ENCODE results near the gene OGFR.

Gene OGFR

GRCh38 chr20:62817975-62818591 lies 13.4 kb downstream of the OGFR start:
- peaks cover 58% of the 10 kb centered on the region for H3K27me3 ChIP-seq (ENCODE audit: insufficient read depth, low read depth)
- no peak overlapping the region for H2AFZ ChIP-seq (ENCODE audit: low read depth)
- H3K4me1 ChIP-seq (ENCODE audit: low read depth, poor library complexity, severe bottlenecking), result peaks cover 7% of the 10 kb centered on the region
- no peaks in the 10 kb centered on the region for H4K20me1 ChIP-seq (ENCODE audit: insufficient read depth)
- no peaks in the 10 kb centered on the region for H3K79me2 ChIP-seq (ENCODE audit: insufficient read depth, low read depth)
- no peak overlapping the region for H3K4me2 ChIP-seq
- no peak overlapping the region for H3K4me3 ChIP-seq (IDR thresholded peaks at IDR 0.05; ENCODE audit: insufficient read depth, low read depth, low read length)
- no peak for TF ChIP-seq CTCF (conservative IDR thresholded peaks at IDR 0.05; ENCODE audit: low read depth, low read length)
- no peak overlapping the region for H3K27ac ChIP-seq
- no peaks in the 10 kb centered on the region for H3K36me3 ChIP-seq (ENCODE audit: insufficient read depth)
- H3K9ac ChIP-seq, result no peak overlapping the region

- no peaks in the 10 kb centered on the region for H3K36me3 ChIP-seq (ENCODE audit: insufficient read depth)
- no peak for TF ChIP-seq CTCF (conservative IDR thresholded peaks at IDR 0.05; ENCODE audit: low read depth, low read length)
- no peaks in the 10 kb centered on the region for H4K20me1 ChIP-seq (ENCODE audit: insufficient read depth)
- no peak overlapping the region for H2AFZ ChIP-seq (ENCODE audit: low read depth)
- H3K4me1 ChIP-seq (ENCODE audit: low read depth, poor library complexity, severe bottlenecking), result peaks cover 14% of the 10 kb centered on the region
- H3K27ac ChIP-seq, result no peak overlapping the region
- H3K9ac ChIP-seq, result no peak overlapping the region
- peaks cover 58% of the 10 kb centered on the region for H3K27me3 ChIP-seq (ENCODE audit: insufficient read depth, low read depth)
- no peak overlapping the region for H3K4me2 ChIP-seq
- no peak overlapping the region for H3K4me3 ChIP-seq (IDR thresholded peaks at IDR 0.05; ENCODE audit: insufficient read depth, low read depth, low read length)
- H3K79me2 ChIP-seq (ENCODE audit: insufficient read depth, low read depth), result no peaks in the 10 kb centered on the region
These were observed 14.2 kb downstream of the OGFR start for GRCh38 chr20:62818592-62819493.

GRCh38 chr20:62819494-62820174 lies 15.0 kb downstream of the OGFR start:
- no peak overlapping the region for H3K27ac ChIP-seq
- H3K4me3 ChIP-seq (IDR thresholded peaks at IDR 0.05; ENCODE audit: insufficient read depth, low read depth, low read length), result no peak overlapping the region
- H3K36me3 ChIP-seq (ENCODE audit: insufficient read depth), result no peaks in the 10 kb centered on the region
- no peak overlapping the region for H3K9ac ChIP-seq
- H2AFZ ChIP-seq (ENCODE audit: low read depth), result no peak overlapping the region
- H3K4me2 ChIP-seq, result no peak overlapping the region
- H4K20me1 ChIP-seq (ENCODE audit: insufficient read depth), result no peaks in the 10 kb centered on the region
- peaks cover 58% of the 10 kb centered on the region for H3K27me3 ChIP-seq (ENCODE audit: insufficient read depth, low read depth)
- no peak for TF ChIP-seq CTCF (conservative IDR thresholded peaks at IDR 0.05; ENCODE audit: low read depth, low read length)
- peaks cover 19% of the 10 kb centered on the region for H3K4me1 ChIP-seq (ENCODE audit: low read depth, poor library complexity, severe bottlenecking)
- no peaks in the 10 kb centered on the region for H3K79me2 ChIP-seq (ENCODE audit: insufficient read depth, low read depth)

GRCh38 chr20:62820208-62820961 lies 15.8 kb downstream of the OGFR start:
- Histone ChIP-seq H3K9ac (no peak overlapping the region), H3K4me1 (ENCODE audit: low read depth, poor library complexity, severe bottlenecking) (peaks cover 24% of the 10 kb centered on the region), H3K27ac (no peak overlapping the region), H4K20me1 (ENCODE audit: insufficient read depth) (no peaks in the 10 kb centered on the region), H3K36me3 (ENCODE audit: insufficient read depth) (no peaks in the 10 kb centered on the region), H3K4me3 (IDR thresholded peaks at IDR 0.05; ENCODE audit: insufficient read depth, low read depth, low read length) (no peak overlapping the region), H3K79me2 (ENCODE audit: insufficient read depth, low read depth) (no peaks in the 10 kb centered on the region), H3K4me2 (no peak overlapping the region), H3K27me3 (ENCODE audit: insufficient read depth, low read depth) (peaks cover 58% of the 10 kb centered on the region), H2AFZ (ENCODE audit: low read depth) (no peak overlapping the region)
- TF ChIP-seq CTCF (conservative IDR thresholded peaks at IDR 0.05; ENCODE audit: low read depth, low read length), result no peak

Data from KMS-11 (cell line).